Activated naive CD4-positive, alpha-beta T cell treated with anti-CD3 and anti-CD28 coated beads for 36 hours (primary cell): ENCODE results near the gene ZNF700. TPM values are rescaled to one million over a fixed set of nuclear protein-coding genes. Genes with fewer than 3 reads are reported as not detected.
"Not testable (repeated sequence)": the region's sequence is repeated elsewhere in the genome, so short reads cannot be mapped to it uniquely, and the experiment has no call there.

Source experiments
- CTCF ChIA-PET: fragments of 350-600 bp; sonication (Branson Sonifier 250); formaldehyde crosslinking; loops from one replicate; lab custom pipeline; 2021; ENCODE audit warnings: antibody characterized with exemption; lab: Charles Lee
- DNase-seq: peaks from one replicate; pipeline ENCODE4 v3.0.0-alpha.2; 2020
- H3K27ac Mint-ChIP-seq: one replicate; pipeline ENCODE4 v1.8.0; 2021; ENCODE audit warnings: mild to moderate bottlenecking, mixed read lengths
- H3K27me3 Mint-ChIP-seq: one replicate; pipeline ENCODE4 v1.8.0; 2021; ENCODE audit warnings: low read depth, mixed read lengths
- H3K36me3 Mint-ChIP-seq: one replicate; pipeline ENCODE4 v1.8.0; 2021; ENCODE audit warnings: low read depth, mixed read lengths
- H3K4me1 Mint-ChIP-seq: one replicate; pipeline ENCODE4 v1.8.0; 2021; ENCODE audit warnings: low read depth, mixed read lengths
- H3K4me3 Mint-ChIP-seq: one replicate; pipeline ENCODE4 v1.8.0; 2021; ENCODE audit warnings: mild to moderate bottlenecking, moderate library complexity, mixed read lengths
- H3K9me3 Mint-ChIP-seq: one replicate; pipeline ENCODE4 v1.8.0; 2021; ENCODE audit warnings: mixed read lengths
- intact Hi-C: fragments of 100-400 bp; cut with micrococcal nuclease; formaldehyde crosslinking; loops from one replicate; pipeline ENCODE4 v1.15.1; 2023
- total RNA-seq, 2 experiments: library from RNA; stranded (reverse); gene quantifications; one replicate each; pipeline ENCODE4 v1.2.3, GENCODE V29; 2021

The ZNF700 gene
- total RNA-seq, 2 experiments from 2014 or later: 12.3 to 12.4 TPM

GRCh38 chr19:11905928-11906327 lies 19.0 kb upstream of the ZNF700 start:
- H3K27ac Mint-ChIP-seq: no peak overlapping the region
- intact Hi-C loops: no loop called here
- CTCF ChIA-PET: no interaction called here
- no peaks in the 10 kb centered on the region for H3K27me3 Mint-ChIP-seq
- no peak overlapping the region for H3K4me3 Mint-ChIP-seq
- peaks cover 54% of the 10 kb centered on the region for H3K36me3 Mint-ChIP-seq
- H3K9me3 Mint-ChIP-seq: peaks cover 65% of the 10 kb centered on the region
- no peaks in the 10 kb centered on the region for H3K4me1 Mint-ChIP-seq
- no peak for DNase-seq

- H3K4me3 Mint-ChIP-seq, CTCF ChIA-PET, intact Hi-C loops, DNase-seq, H3K27me3 Mint-ChIP-seq, H3K4me1 Mint-ChIP-seq, H3K27ac Mint-ChIP-seq: not testable (repeated sequence)
- peaks cover 11% of the 10 kb centered on the region for H3K36me3 Mint-ChIP-seq
- H3K9me3 Mint-ChIP-seq: peaks cover 56% of the 10 kb centered on the region
These were observed 13.0 kb upstream of the ZNF700 start for GRCh38 chr19:11911937-11912336.

- intact Hi-C loops, H3K27ac Mint-ChIP-seq, H3K4me3 Mint-ChIP-seq, DNase-seq, H3K27me3 Mint-ChIP-seq, H3K4me1 Mint-ChIP-seq, H3K36me3 Mint-ChIP-seq: not testable (repeated sequence)
- peaks cover 36% of the 10 kb centered on the region for H3K9me3 Mint-ChIP-seq
- CTCF ChIA-PET: interaction anchor here (0.7 kb wide), 1 partner anchor 16 kb away, joined by 4 read pairs; no protein-coding TSS in a partner anchor
These were observed 10.4 kb upstream of the ZNF700 start for GRCh38 chr19:11914417-11915051.

- Mint-ChIP-seq H3K4me3 (no peak overlapping the region), H3K36me3 (peaks cover 6% of the 10 kb centered on the region), H3K9me3 (peaks cover 3% of the 10 kb centered on the region), H3K27me3 (no peaks in the 10 kb centered on the region), H3K27ac (no peak overlapping the region), H3K4me1 (peaks cover 19% of the 10 kb centered on the region)
- CTCF ChIA-PET: interaction anchor here (0.6 to 3.9 kb wide), 10 partner anchors 39 to 775 kb away, joined by 3 to 70 read pairs (median 5); partner anchors contain the start of genes FBXW9 and ZNF763
- no peak for DNase-seq
- intact Hi-C loops: loop anchor here (5.0 kb wide), 1 partner anchor 80 kb away; no protein-coding TSS in a partner anchor
These were observed 2.9 kb upstream of the ZNF700 start for GRCh38 chr19:11921852-11922495.

- Mint-ChIP-seq H3K36me3 (peaks cover 35% of the 10 kb centered on the region), H3K27ac (peak overlapping the region; percentile 90), H3K4me1 (peaks cover 35% of the 10 kb centered on the region), H3K4me3 (peak overlapping the region; percentile 95)
- not testable (repeated sequence) for DNase-seq, H3K27me3 Mint-ChIP-seq, H3K9me3 Mint-ChIP-seq
- CTCF ChIA-PET: interaction anchor here (1.5 to 3.7 kb wide), 4 partner anchors 45 to 215 kb away, joined by 4 to 35 read pairs (median 16); partner anchors contain the start of genes ZNF20 and ZNF491
- intact Hi-C loops: loop anchor here (1.0 to 2.0 kb wide), 2 partner anchors 39 to 407 kb away; partner anchors contain the start of gene ZNF69
These were observed 812 bp downstream of the ZNF700 start for GRCh38 chr19:11925651-11926187.

GRCh38 chr19:11927227-11927626 lies 2.3 kb downstream of the ZNF700 start:
- intact Hi-C loops: no loop called here
- DNase-seq: no peak
- H3K27me3 Mint-ChIP-seq: no peaks in the 10 kb centered on the region
- peaks cover 43% of the 10 kb centered on the region for H3K4me1 Mint-ChIP-seq
- CTCF ChIA-PET: interaction anchor here (1.5 kb wide), 1 partner anchor 61 kb away, joined by 4 read pairs; no protein-coding TSS in a partner anchor
- peaks cover 9% of the 10 kb centered on the region for H3K9me3 Mint-ChIP-seq
- peaks cover 45% of the 10 kb centered on the region for H3K36me3 Mint-ChIP-seq
- H3K4me3 Mint-ChIP-seq: no peak overlapping the region
- H3K27ac Mint-ChIP-seq: no peak overlapping the region

GRCh38 chr19:11931051-11931450 lies 6.1 kb downstream of the ZNF700 start:
- intact Hi-C loops: no loop called here
- CTCF ChIA-PET: interaction anchor here (1.0 kb wide), 1 partner anchor 133 kb away, joined by 3 read pairs; the partner anchor contains the start of gene ZNF491
- peaks cover 18% of the 10 kb centered on the region for H3K9me3 Mint-ChIP-seq
- H3K4me3 Mint-ChIP-seq: no peak overlapping the region
- DNase-seq: no peak
- no peak overlapping the region for H3K27ac Mint-ChIP-seq
- no peaks in the 10 kb centered on the region for H3K27me3 Mint-ChIP-seq
- H3K4me1 Mint-ChIP-seq: peaks cover 35% of the 10 kb centered on the region
- peaks cover 67% of the 10 kb centered on the region for H3K36me3 Mint-ChIP-seq

GRCh38 chr19:11931513-11931912 lies 6.6 kb downstream of the ZNF700 start:
- CTCF ChIA-PET: no interaction called here
- Mint-ChIP-seq H3K27me3 (no peaks in the 10 kb centered on the region), H3K36me3 (peaks cover 72% of the 10 kb centered on the region), H3K4me3 (no peak overlapping the region), H3K27ac (no peak overlapping the region), H3K9me3 (peaks cover 21% of the 10 kb centered on the region), H3K4me1 (peaks cover 31% of the 10 kb centered on the region)
- DNase-seq: no peak
- intact Hi-C loops: no loop called here

GRCh38 chr19:11935829-11936228 lies 10.9 kb downstream of the ZNF700 start:
- intact Hi-C loops, H3K4me3 Mint-ChIP-seq, CTCF ChIA-PET, H3K27me3 Mint-ChIP-seq, DNase-seq, H3K27ac Mint-ChIP-seq: not testable (repeated sequence)
- H3K4me1 Mint-ChIP-seq: peaks cover 14% of the 10 kb centered on the region
- H3K9me3 Mint-ChIP-seq: peaks cover 39% of the 10 kb centered on the region
- H3K36me3 Mint-ChIP-seq: peaks cover 75% of the 10 kb centered on the region

GRCh38 chr19:11938383-11938782 lies 13.5 kb downstream of the ZNF700 start:
- peaks cover 81% of the 10 kb centered on the region for H3K36me3 Mint-ChIP-seq
- H3K27me3 Mint-ChIP-seq, H3K4me1 Mint-ChIP-seq, H3K4me3 Mint-ChIP-seq, H3K27ac Mint-ChIP-seq, DNase-seq, CTCF ChIA-PET, intact Hi-C loops: not testable (repeated sequence)
- H3K9me3 Mint-ChIP-seq: peaks cover 53% of the 10 kb centered on the region

GRCh38 chr19:11941361-11941887 lies 16.5 kb downstream of the ZNF700 start:
- intact Hi-C loops, H3K27ac Mint-ChIP-seq, H3K4me3 Mint-ChIP-seq, DNase-seq, H3K27me3 Mint-ChIP-seq, CTCF ChIA-PET, H3K4me1 Mint-ChIP-seq: not testable (repeated sequence)
- H3K9me3 Mint-ChIP-seq: peaks cover 67% of the 10 kb centered on the region
- H3K36me3 Mint-ChIP-seq: peaks cover 88% of the 10 kb centered on the region
